GM23338 (cell line): ENCODE data around the gene ARID3A. TPM values are rescaled to one million over a fixed set of nuclear protein-coding genes. Genes with fewer than 3 reads are reported as not detected.
A peak's percentile ranks its signal among the peaks of the same experiment; 100 is the strongest.

ENCODE experiments used
- ATAC-seq: fragments of 200-7000 bp; cut with Tn5 transposase; 3 replicates; pipeline ENCODE4 v1.9.1; 2020
- DNase-seq: peaks from one replicate; pipeline ENCODE4 v3.0.0-alpha.2; 2015; ENCODE audit warnings: low spot score
- H2AFZ ChIP-seq: fragments of 200-600 bp; sonication (generic); 2 replicates; pipeline ENCODE4 v1.8.0; 2016; ENCODE audit warnings: antibody characterized with exemption, mild to moderate bottlenecking, moderate library complexity
- H3F3A ChIP-seq: fragments of 200-600 bp; sonication (generic); replicated peaks from 2 replicates; pipeline ENCODE4 v1.8.0; 2017; ENCODE audit warnings: antibody characterized with exemption, mixed run types, low read depth
- H3K27ac ChIP-seq: fragments of 200-600 bp; sonication (generic); 2 replicates; pipeline ENCODE4 v1.6.1; 2016; ENCODE audit warnings: low read depth
- H3K27me3 ChIP-seq: fragments of 200-600 bp; sonication (generic); 2 replicates; pipeline ENCODE4 v1.8.0; 2016; ENCODE audit warnings: mild to moderate bottlenecking, mixed run types, moderate library complexity; ENCODE audit not compliant: insufficient read depth
- H3K36me3 ChIP-seq: fragments of 200-600 bp; sonication (generic); 2 replicates; pipeline ENCODE4 v1.8.0; 2016; ENCODE audit warnings: mild to moderate bottlenecking; ENCODE audit not compliant: insufficient read depth
- H3K4me1 ChIP-seq: fragments of 200-600 bp; sonication (generic); 2 replicates; pipeline ENCODE4 v1.8.0; 2016; ENCODE audit warnings: mild to moderate bottlenecking, moderate library complexity; ENCODE audit not compliant: insufficient read depth
- H3K4me2 ChIP-seq: fragments of 200-600 bp; sonication (generic); 2 replicates; pipeline ENCODE4 v1.7.1; 2017; ENCODE audit warnings: mixed run types
- H3K4me3 ChIP-seq: fragments of 200-600 bp; sonication (generic); 2 replicates; pipeline ENCODE4 v1.6.1; 2016; ENCODE audit warnings: mixed run types
- H3K79me2 ChIP-seq: fragments of 200-600 bp; sonication (generic); replicated peaks from 2 replicates; pipeline ENCODE4 v1.8.0; 2017; ENCODE audit warnings: mild to moderate bottlenecking; ENCODE audit not compliant: insufficient read depth
- H3K9me2 ChIP-seq: fragments of 200-600 bp; sonication (generic); 2 replicates; pipeline ENCODE4 v1.8.0; 2017; ENCODE audit not compliant: insufficient read depth
- H4K20me1 ChIP-seq: fragments of 200-600 bp; sonication (generic); replicated peaks from 2 replicates; pipeline ENCODE4 v1.8.0; 2017; ENCODE audit warnings: mild to moderate bottlenecking; ENCODE audit not compliant: insufficient read depth
- H3K27ac Mint-ChIP-seq: 2 replicates; pipeline ENCODE4 v1.8.0; 2020; ENCODE audit warnings: inconsistent platforms, mild to moderate bottlenecking, moderate library complexity, mixed read lengths
- H3K27me3 Mint-ChIP-seq: 3 replicates; pipeline ENCODE4 v1.8.0; 2022; ENCODE audit warnings: low read depth, mild to moderate bottlenecking, moderate library complexity, mixed read lengths, inconsistent platforms; ENCODE audit not compliant: insufficient read depth, poor library complexity
- H3K36me3 Mint-ChIP-seq: 3 replicates; pipeline ENCODE4 v1.8.0; 2021; ENCODE audit warnings: low read depth, mild to moderate bottlenecking, inconsistent platforms, moderate library complexity, mixed read lengths
- H3K4me1 Mint-ChIP-seq: 3 replicates; pipeline ENCODE4 v1.8.0; 2020; ENCODE audit warnings: mild to moderate bottlenecking, inconsistent platforms, mixed read lengths
- H3K4me3 Mint-ChIP-seq: 3 replicates; pipeline ENCODE4 v1.8.0; 2021; ENCODE audit warnings: moderate library complexity, mild to moderate bottlenecking, inconsistent platforms, mixed read lengths
- H3K9me3 Mint-ChIP-seq: 3 replicates; pipeline ENCODE4 v1.8.0; 2020; ENCODE audit warnings: moderate library complexity, mild to moderate bottlenecking, inconsistent platforms, mixed read lengths
- EZH2phosphoT487 ChIP-seq: fragments of 200-600 bp; sonication (generic); IDR thresholded peaks from one replicate; pipeline ENCODE4 v1.8.1; 2018; ENCODE audit warnings: antibody characterized with exemption; ENCODE audit not compliant: unreplicated experiment
- POLR2AphosphoS5 ChIP-seq: IDR thresholded peaks from 2 replicates; pipeline ENCODE4 v1.6.1; 2016; ENCODE audit warnings: antibody characterized with exemption, low read depth
- STAT1 ChIP-seq: IDR thresholded peaks from one replicate; pipeline ENCODE4 v1.6.1; 2016; ENCODE audit warnings: antibody characterized with exemption; ENCODE audit not compliant: unreplicated experiment
- polyA plus RNA-seq: library from polyadenylated mRNA; unstranded; fragments of >200 nt; fragmentation: Nextera tagmentation; extraction: Ambion mirVana; gene quantifications from 2 replicates; pipeline ENCODE4 v1.2.1, GENCODE V29; 2016
- total RNA-seq: library from RNA; depleted of rRNA; stranded (reverse); fragments of >200 nt; shearing (Covaris generic); gene quantifications from 2 replicates; pipeline ENCODE4 v1.2.3, GENCODE V29; 2014
- TF ChIP-seq, protein P1 (sequence below): fragments of 250-450 bp; sonication (Bioruptor Pico); IDR thresholded peaks from 2 replicates; pipeline ENCODE4 v1.5.0; 2020; ENCODE audit warnings: mild to moderate bottlenecking, moderate library complexity
- TF ChIP-seq, protein P2 (sequence below), 2 experiments: fragments of 200-600 bp in 1 of 2; sonication (generic) in 1 of 2; conservative IDR thresholded peaks; 2 replicates each; pipeline versions ENCODE4 v1.5.1 to v1.6.1; 2016 to 2017; ENCODE audit warnings: antibody characterized with exemption in 2 of 2, low read depth in 2 of 2, mild to moderate bottlenecking in 2 of 2, moderate library complexity in 1 of 2

ARID3A gene
- total and polyA plus RNA-seq, 2 experiments from 2014 or later = 33.6 to 51.6 TPM

DNA sequence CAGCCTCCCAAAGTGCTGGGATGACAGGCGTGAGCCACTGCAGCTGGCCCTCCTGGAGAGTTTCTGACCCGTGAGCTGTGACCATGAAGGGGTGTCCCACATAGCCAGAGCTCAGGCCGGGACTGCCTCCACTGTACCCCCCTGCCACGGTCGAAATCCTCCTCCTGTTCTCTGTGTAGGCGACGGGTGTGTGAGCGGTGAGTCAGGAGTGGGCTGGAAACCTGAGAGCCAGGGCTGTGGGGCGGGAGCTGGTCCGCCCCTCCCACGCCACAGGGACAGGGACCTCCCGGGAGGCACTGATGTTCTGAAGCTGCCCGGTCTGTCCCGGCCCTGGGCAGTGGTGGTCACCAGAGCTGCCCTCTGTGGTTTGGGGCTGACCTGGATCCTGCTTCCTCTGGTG is 62.2 kb downstream of the ARID3A start (continued):
- TF ChIP-seq, protein P1, sequence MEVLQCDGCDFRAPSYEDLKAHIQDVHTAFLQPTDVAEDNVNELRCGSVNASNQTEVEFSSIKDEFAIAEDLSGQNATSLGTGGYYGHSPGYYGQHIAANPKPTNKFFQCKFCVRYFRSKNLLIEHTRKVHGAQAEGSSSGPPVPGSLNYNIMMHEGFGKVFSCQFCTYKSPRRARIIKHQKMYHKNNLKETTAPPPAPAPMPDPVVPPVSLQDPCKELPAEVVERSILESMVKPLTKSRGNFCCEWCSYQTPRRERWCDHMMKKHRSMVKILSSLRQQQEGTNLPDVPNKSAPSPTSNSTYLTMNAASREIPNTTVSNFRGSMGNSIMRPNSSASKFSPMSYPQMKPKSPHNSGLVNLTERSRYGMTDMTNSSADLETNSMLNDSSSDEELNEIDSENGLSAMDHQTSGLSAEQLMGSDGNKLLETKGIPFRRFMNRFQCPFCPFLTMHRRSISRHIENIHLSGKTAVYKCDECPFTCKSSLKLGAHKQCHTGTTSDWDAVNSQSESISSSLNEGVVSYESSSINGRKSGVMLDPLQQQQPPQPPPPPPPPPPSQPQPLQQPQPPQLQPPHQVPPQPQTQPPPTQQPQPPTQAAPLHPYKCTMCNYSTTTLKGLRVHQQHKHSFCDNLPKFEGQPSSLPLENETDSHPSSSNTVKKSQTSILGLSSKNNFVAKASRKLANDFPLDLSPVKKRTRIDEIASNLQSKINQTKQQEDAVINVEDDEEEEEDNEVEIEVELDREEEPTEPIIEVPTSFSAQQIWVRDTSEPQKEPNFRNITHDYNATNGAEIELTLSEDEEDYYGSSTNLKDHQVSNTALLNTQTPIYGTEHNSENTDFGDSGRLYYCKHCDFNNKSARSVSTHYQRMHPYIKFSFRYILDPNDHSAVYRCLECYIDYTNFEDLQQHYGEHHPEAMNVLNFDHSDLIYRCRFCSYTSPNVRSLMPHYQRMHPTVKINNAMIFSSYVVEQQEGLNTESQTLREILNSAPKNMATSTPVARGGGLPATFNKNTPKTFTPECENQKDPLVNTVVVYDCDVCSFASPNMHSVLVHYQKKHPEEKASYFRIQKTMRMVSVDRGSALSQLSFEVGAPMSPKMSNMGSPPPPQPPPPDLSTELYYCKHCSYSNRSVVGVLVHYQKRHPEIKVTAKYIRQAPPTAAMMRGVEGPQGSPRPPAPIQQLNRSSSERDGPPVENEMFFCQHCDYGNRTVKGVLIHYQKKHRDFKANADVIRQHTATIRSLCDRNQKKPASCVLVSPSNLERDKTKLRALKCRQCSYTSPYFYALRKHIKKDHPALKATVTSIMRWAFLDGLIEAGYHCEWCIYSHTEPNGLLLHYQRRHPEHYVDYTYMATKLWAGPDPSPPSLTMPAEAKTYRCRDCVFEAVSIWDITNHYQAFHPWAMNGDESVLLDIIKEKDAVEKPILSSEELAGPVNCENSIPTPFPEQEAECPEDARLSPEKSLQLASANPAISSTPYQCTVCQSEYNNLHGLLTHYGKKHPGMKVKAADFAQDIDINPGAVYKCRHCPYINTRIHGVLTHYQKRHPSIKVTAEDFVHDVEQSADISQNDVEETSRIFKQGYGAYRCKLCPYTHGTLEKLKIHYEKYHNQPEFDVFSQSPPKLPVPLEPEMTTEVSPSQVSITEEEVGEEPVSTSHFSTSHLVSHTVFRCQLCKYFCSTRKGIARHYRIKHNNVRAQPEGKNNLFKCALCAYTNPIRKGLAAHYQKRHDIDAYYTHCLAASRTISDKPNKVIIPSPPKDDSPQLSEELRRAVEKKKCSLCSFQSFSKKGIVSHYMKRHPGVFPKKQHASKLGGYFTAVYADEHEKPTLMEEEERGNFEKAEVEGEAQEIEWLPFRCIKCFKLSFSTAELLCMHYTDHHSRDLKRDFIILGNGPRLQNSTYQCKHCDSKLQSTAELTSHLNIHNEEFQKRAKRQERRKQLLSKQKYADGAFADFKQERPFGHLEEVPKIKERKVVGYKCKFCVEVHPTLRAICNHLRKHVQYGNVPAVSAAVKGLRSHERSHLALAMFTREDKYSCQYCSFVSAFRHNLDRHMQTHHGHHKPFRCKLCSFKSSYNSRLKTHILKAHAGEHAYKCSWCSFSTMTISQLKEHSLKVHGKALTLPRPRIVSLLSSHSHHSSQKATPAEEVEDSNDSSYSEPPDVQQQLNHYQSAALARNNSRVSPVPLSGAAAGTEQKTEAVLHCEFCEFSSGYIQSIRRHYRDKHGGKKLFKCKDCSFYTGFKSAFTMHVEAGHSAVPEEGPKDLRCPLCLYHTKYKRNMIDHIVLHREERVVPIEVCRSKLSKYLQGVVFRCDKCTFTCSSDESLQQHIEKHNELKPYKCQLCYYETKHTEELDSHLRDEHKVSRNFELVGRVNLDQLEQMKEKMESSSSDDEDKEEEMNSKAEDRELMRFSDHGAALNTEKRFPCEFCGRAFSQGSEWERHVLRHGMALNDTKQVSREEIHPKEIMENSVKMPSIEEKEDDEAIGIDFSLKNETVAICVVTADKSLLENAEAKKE (CRISPR knock-in tag) = no peak

DNA sequence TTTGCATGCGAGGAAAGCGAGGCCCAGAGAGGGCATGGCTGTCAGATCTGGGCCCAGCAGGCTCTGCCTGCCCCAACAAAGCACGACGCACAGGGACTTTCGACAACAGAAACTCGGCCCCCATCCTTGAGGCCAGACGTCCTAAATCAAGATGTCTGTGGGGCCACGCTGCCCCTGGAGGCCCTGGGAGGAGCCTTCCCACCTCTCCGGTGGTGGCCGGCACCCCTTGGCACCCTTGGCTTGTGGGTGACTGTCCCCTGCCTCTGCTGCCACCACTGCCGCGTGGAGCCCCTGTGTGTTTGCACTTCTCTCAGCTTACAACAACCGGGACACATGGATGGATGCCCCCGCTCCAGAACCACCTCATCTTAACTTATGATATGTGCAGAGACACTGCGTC is 62.7 kb downstream of the ARID3A start:
- Histone ChIP-seq H2AFZ (no peak overlapping the region), H3K27me3 (no peaks in the 10 kb centered on the region), H3K27ac (no peak overlapping the region), H3K9me2 (no peaks in the 10 kb centered on the region), H3K4me2 (no peak overlapping the region), H3K36me3 (peaks cover 5% of the 10 kb centered on the region; the same call in 1 of the 2 replicates), H3K4me1 (no peaks in the 10 kb centered on the region), H3F3A (peaks cover 28% of the 10 kb centered on the region), H3K79me2 (peaks cover 9% of the 10 kb centered on the region), H3K4me3 (no peak overlapping the region), H4K20me1 (no peaks in the 10 kb centered on the region; the same call in 1 of the 2 replicates)
- DNase-seq (peak; percentile 2), ATAC-seq (no peak)
- Mint-ChIP-seq H3K9me3 (no peaks in the 10 kb centered on the region), H3K4me3 (no peak overlapping the region), H3K4me1 (peaks cover 9% of the 10 kb centered on the region; the same call in 2 of the 3 replicates), H3K27me3 (peaks cover 20% of the 10 kb centered on the region), H3K36me3 (peaks cover 43% of the 10 kb centered on the region), H3K27ac (no peak overlapping the region)
- TF ChIP-seq STAT1 (no peak), EZH2phosphoT487 (no peak), POLR2AphosphoS5 (no peak)
- TF ChIP-seq, protein P1 (CRISPR knock-in tag) = no peak
- TF ChIP-seq, protein P2, sequence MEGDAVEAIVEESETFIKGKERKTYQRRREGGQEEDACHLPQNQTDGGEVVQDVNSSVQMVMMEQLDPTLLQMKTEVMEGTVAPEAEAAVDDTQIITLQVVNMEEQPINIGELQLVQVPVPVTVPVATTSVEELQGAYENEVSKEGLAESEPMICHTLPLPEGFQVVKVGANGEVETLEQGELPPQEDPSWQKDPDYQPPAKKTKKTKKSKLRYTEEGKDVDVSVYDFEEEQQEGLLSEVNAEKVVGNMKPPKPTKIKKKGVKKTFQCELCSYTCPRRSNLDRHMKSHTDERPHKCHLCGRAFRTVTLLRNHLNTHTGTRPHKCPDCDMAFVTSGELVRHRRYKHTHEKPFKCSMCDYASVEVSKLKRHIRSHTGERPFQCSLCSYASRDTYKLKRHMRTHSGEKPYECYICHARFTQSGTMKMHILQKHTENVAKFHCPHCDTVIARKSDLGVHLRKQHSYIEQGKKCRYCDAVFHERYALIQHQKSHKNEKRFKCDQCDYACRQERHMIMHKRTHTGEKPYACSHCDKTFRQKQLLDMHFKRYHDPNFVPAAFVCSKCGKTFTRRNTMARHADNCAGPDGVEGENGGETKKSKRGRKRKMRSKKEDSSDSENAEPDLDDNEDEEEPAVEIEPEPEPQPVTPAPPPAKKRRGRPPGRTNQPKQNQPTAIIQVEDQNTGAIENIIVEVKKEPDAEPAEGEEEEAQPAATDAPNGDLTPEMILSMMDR (conservative IDR thresholded peaks at IDR 0.05; ENCODE audit: low read depth in 2 of 2) = no peak
